T-helper 22 cell (primary cell): ENCODE measurements around the gene FXR2.

ENCODE experiments used
- DNase-seq: peaks from one replicate; pipeline ENCODE4 v3.0.0-alpha.2; 2020; ENCODE audit warnings: low read depth

FXR2 gene

GRCh38 chr17:7587420-7588151, 27.1 kb downstream of the FXR2 start:
- no peak for DNase-seq

- DNase-seq = no peak
Measured at GRCh38 chr17:7586673-7587419, 27.9 kb downstream of the FXR2 start.

- peak; percentile 87 for DNase-seq
Measured at GRCh38 chr17:7583253-7584109, 31.2 kb downstream of the FXR2 start, which contains the start of gene MPDU1. TSS of gene MPDU1 (plus strand) at chr17:7583852. CDS start at chr17:7583863, 11 bp downstream.

GRCh38 chr17:7582396-7583252, 32.1 kb downstream of the FXR2 start:
- DNase-seq = no peak

- DNase-seq = no peak
Measured at GRCh38 chr17:7580604-7581575, 33.8 kb downstream of the FXR2 start.

GRCh38 chr17:7579834-7580603, 34.7 kb downstream of the FXR2 start:
- no peak for DNase-seq

GRCh38 chr17:7579001-7579833, 35.5 kb downstream of the FXR2 start, which contains the start of gene CD68:
TSS of gene CD68 (plus strand) at chr17:7579638. CDS start at chr17:7579678, 40 bp downstream.
- peak; percentile 25 for DNase-seq

GRCh38 chr17:7577327-7578199, 37.1 kb downstream of the FXR2 start:
- DNase-seq = no peak

- no peak for DNase-seq
Measured at GRCh38 chr17:7576432-7576937, 38.2 kb downstream of the FXR2 start.

GRCh38 chr17:7575959-7576358, 38.7 kb downstream of the FXR2 start:
- DNase-seq = no peak

GRCh38 chr17:7575481-7575883, 39.2 kb downstream of the FXR2 start:
- no peak for DNase-seq

- DNase-seq = no peak
Measured at GRCh38 chr17:7574176-7574953, 40.3 kb downstream of the FXR2 start.

- peak; percentile 90 for DNase-seq
Measured at GRCh38 chr17:7573324-7574080, 41.2 kb downstream of the FXR2 start.

GRCh38 chr17:7572588-7573323, 41.9 kb downstream of the FXR2 start:
- peak; percentile 99 for DNase-seq

- DNase-seq = no peak
Measured at GRCh38 chr17:7572338-7572587, 42.4 kb downstream of the FXR2 start.
